GM18951 (cell line): ENCODE data around the gene EMX1.

Source experiments
- POLR2A ChIP-seq: IDR thresholded peaks from 4 replicates; pipeline ENCODE4 v1.6.1; 2011; ENCODE audit warnings: mild to moderate bottlenecking; ENCODE audit not compliant: insufficient read length, insufficient read depth; ENCODE audit errors: extremely low read depth
- in situ Hi-C: fragments of 300-500 bp; cut with MboI; formaldehyde crosslinking; loops from one replicate; pipeline ENCODE4 v1.12.0; 2022; ENCODE audit warnings: low sequenced_read_pairs, mixed read lengths, inconsistent platforms; ENCODE audit not compliant: unreplicated experiment

The EMX1 gene

DNA sequence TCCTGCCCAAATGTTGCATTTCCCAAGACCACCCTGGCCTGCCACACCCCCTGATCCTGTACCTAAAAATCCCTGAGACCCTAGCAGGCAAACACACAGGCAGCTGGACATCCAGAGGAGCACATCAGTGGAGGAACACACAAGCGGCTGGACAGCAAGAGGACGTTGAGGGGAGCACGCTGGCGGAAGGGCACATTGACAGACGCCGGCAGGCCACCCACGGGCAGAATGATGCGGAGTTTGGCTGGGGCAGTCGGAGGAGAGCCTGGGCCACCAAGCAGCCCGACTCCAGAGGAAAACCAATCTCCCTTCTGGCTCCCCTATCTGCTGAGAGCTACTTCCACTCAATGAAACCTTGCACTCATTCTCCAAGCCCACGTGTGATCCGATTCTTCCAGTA, 47.7 kb downstream of the EMX1 start:
- in situ Hi-C loops = no loop called here

DNA sequence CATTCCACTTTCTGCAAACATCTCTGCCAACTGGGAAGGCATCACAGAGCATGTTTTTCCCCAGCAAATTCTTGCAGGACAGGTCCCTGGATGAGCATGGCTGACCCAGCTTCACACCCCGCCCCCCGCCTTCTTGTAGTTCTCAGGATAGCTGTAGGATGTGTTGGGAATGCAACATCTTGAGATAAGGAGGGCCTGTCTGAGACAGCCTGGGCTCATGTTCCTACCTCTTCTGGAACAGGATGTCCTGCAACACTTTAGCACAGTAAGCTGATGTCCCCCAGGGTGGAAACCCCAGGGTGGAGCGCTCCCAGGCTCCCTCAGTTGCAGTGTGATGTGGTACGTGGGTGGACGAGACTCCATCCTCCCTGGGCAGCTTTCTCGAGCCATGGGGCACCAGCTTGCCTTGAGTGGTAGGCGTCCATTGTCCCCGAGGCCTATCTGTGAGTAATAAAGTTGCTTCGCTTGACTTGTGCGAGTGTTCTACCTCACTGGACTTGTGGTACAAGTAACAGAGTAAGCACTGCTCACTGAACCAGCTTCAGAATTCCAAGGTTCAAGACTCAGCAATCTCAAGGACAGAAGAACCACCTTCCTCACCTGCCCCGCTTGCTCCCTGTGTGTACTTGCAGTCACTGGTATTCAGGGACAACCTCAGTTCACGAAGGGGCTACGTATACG, 48.6 kb downstream of the EMX1 start:
- in situ Hi-C loops = no loop called here
- TF ChIP-seq POLR2A = no peak

More for the DNA sequence above, 47.7 kb downstream of the EMX1 start:
- no peak for TF ChIP-seq POLR2A

DNA sequence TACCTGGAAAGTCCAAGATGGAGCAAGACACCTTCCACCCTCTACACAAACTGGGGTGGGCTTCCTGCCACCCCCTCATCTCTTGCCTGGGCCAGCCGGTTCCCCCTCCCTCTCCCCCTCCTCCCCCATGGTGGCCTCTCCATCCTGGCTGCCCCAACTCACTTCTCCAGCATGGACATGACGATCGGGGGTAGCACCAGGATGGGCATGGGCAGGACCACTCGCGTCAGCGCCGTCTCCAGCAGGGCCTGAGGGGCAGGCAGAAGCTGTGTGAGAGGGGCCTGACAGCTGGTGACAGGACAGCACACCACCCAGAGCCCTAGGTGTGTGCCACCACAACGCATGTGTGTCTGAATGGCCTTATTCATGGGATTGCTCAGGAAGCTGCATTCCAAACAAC, 51.0 kb downstream of the EMX1 start:
- in situ Hi-C loops = no loop called here
- no peak for TF ChIP-seq POLR2A

DNA sequence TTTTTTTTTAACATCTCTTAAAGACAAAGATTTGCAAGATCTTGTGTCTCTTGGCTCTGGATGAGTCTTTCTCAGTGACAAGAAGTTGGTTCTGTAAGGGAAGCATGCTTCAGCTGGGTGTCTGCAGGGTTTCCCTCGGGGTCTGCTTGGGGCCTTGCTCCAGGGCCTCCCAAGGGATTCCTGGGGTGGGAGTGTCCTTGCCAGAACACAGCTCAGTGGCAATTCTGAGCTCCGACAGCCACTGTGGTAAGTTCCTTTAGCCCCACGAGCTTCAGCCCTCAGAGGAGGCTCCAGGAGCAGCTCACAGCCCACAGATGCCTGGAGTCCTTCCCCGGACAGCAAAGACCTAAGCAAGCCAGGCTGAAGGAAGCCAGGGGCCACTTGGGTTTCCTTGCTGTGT, 52.4 kb downstream of the EMX1 start:
- no peak for TF ChIP-seq POLR2A
- in situ Hi-C loops = loop anchor here (10.0 kb wide), 1 partner anchor 75 kb away; no protein-coding TSS in a partner anchor

- in situ Hi-C loops = loop anchor here (10.0 kb wide), 1 partner anchor 76 kb away; no protein-coding TSS in a partner anchor
- TF ChIP-seq POLR2A = no peak
These were observed 53.7 kb downstream of the EMX1 start for GRCh38 chr2:72971036-72971435.

DNA sequence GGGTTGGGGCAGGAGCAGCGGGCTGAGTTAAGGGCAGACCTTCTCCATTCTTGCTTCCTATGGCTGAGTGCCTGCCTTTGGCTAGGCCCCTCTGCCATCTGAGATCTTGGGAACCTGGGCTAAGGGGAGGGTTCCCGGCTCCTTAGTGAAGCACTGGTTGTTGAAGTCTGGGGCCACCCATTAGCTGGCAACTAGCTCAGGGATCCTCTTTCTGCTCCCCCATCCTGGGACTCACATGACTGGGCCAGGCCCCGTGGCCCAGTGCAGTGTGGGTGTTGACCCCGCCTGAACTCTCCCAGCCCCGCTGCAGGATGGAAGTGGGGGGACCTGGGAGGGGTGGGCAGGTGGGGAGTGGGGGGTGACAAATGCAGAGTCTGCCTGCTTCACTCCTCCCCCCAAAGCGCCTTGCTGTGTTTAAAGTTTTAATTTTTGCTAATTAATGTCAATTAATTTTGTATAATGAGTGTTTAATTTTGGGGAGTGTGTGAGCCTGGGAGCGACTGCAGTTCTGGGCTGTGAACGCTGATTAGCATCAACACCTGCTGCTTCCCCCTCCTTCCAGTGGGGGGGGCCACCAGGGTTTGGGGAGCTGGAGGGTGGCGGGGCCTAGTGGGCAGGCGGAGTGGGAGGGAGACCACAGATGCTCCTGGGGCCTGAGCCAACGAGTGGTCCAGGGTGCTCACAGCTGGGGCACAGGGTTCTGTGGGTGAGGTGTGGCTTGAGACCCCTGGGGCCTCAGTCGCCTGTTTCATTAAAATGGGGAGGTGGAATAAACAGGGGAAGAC, 55.2 kb downstream of the EMX1 start:
- TF ChIP-seq POLR2A = no peak
- in situ Hi-C loops = loop anchor here (10.0 kb wide), 1 partner anchor 78 kb away; no protein-coding TSS in a partner anchor

- TF ChIP-seq POLR2A = no peak
- in situ Hi-C loops = loop anchor here (10.0 kb wide), 1 partner anchor 78 kb away; no protein-coding TSS in a partner anchor
These were observed 55.8 kb downstream of the EMX1 start for GRCh38 chr2:72973137-72973535.

GRCh38 chr2:72973566-72974435, 56.5 kb downstream of the EMX1 start:
- in situ Hi-C loops = loop anchor here (10.0 kb wide), 1 partner anchor 79 kb away; no protein-coding TSS in a partner anchor
- TF ChIP-seq POLR2A = no peak

- in situ Hi-C loops = loop anchor here (10.0 kb wide), 1 partner anchor 80 kb away; no protein-coding TSS in a partner anchor
- TF ChIP-seq POLR2A = no peak
These were observed 57.1 kb downstream of the EMX1 start for GRCh38 chr2:72974436-72974754.

- TF ChIP-seq POLR2A = no peak
- in situ Hi-C loops = loop anchor here (10.0 kb wide), 1 partner anchor 80 kb away; no protein-coding TSS in a partner anchor
These were observed 57.7 kb downstream of the EMX1 start for GRCh38 chr2:72975017-72975416.

GRCh38 chr2:72979896-72980295, 62.6 kb downstream of the EMX1 start:
- no peak for TF ChIP-seq POLR2A
- in situ Hi-C loops = loop anchor here (10.0 kb wide), 2 partner anchors 85 to 195 kb away; no protein-coding TSS in a partner anchor

- in situ Hi-C loops = loop anchor here (10.0 kb wide), 1 partner anchor 194 kb away; no protein-coding TSS in a partner anchor
- TF ChIP-seq POLR2A = no peak
These were observed 63.4 kb downstream of the EMX1 start for GRCh38 chr2:72980535-72981217.
